ENCODE results near the gene CYCS.

CYCS gene

DNA sequence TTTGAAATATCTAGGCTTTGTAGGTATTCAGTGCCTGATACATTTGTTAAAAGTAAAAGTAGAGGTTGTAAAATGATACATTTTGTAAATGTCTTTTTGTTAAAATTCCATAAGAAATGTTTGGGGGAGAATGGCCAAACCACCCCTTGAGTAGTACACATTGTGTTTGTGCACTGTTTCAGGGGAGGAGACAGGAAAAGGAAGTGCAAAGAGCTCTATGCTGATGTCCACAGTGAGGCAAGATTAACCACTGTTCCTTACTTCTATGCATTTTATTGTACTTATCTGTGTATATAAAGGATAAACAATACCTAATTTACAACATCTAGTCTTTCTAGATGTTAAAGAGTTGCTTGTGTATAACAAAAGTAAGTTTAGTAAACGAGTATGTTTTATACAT is 7.4 kb upstream of the CYCS start:
- H3K36me3 ChIP-seq (ENCODE audit: insufficient read depth, low read length): no peaks in the 10 kb centered on the region
- no peak overlapping the region for H3K4me2 ChIP-seq (ENCODE audit: low read length)
- no peak overlapping the region for H3K4me3 ChIP-seq (ENCODE audit: low read depth, low read length, poor library complexity, severe bottlenecking)
- H2AFZ ChIP-seq (ENCODE audit: low read length): no peak overlapping the region; the same call in 1 of the 2 replicates
- H3K27me3 ChIP-seq (ENCODE audit: insufficient read depth, low read length): no peaks in the 10 kb centered on the region
- H3K9me3 ChIP-seq (ENCODE audit: low read length): no peaks in the 10 kb centered on the region
- H3K9ac ChIP-seq (ENCODE audit: low read length): no peak overlapping the region
- H4K20me1 ChIP-seq (ENCODE audit: insufficient read depth, low read length): no peaks in the 10 kb centered on the region
- TF ChIP-seq, protein P1, sequence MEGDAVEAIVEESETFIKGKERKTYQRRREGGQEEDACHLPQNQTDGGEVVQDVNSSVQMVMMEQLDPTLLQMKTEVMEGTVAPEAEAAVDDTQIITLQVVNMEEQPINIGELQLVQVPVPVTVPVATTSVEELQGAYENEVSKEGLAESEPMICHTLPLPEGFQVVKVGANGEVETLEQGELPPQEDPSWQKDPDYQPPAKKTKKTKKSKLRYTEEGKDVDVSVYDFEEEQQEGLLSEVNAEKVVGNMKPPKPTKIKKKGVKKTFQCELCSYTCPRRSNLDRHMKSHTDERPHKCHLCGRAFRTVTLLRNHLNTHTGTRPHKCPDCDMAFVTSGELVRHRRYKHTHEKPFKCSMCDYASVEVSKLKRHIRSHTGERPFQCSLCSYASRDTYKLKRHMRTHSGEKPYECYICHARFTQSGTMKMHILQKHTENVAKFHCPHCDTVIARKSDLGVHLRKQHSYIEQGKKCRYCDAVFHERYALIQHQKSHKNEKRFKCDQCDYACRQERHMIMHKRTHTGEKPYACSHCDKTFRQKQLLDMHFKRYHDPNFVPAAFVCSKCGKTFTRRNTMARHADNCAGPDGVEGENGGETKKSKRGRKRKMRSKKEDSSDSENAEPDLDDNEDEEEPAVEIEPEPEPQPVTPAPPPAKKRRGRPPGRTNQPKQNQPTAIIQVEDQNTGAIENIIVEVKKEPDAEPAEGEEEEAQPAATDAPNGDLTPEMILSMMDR (IDR thresholded peaks at IDR 0.05; ENCODE audit: low read length): no peak
- no peak for TF ChIP-seq EZH2 (IDR thresholded peaks at IDR 0.05; ENCODE audit: borderline replicate concordance, low read length)
- H3K79me2 ChIP-seq (ENCODE audit: insufficient read depth, low read length): no peaks in the 10 kb centered on the region
- H3K4me1 ChIP-seq (ENCODE audit: insufficient read depth, low read length, severe bottlenecking): peaks cover 10% of the 10 kb centered on the region
- no peak overlapping the region for H3K27ac ChIP-seq (ENCODE audit: low read depth, low read length, poor library complexity, severe bottlenecking)
- H3F3A ChIP-seq (ENCODE audit: insufficient read depth, low read length): no peaks in the 10 kb centered on the region
- no peaks in the 10 kb centered on the region for H3K9me2 ChIP-seq (ENCODE audit: low read depth, low read length)

DNA sequence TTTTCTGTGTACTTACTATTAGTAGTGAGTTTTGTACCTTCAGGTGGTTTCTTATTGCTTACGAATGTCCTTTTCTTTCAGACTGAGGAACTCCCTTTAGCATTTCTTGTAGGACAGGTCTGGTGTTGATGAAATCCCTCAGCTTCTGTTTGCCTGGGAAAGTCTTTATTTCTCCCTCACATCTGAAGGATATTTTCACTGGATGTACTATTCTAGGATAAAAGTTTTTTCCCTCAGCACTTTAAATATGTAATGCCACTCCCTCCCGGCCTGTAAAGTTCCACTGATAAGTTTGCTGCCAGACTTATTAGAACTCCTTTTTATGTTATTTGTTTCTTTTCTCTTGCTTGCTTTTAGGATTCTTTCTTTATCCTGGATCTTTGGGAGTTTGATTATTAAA is 1.7 kb upstream of the CYCS start:
- H2AFZ ChIP-seq (ENCODE audit: low read length): no peak overlapping the region

DNA sequence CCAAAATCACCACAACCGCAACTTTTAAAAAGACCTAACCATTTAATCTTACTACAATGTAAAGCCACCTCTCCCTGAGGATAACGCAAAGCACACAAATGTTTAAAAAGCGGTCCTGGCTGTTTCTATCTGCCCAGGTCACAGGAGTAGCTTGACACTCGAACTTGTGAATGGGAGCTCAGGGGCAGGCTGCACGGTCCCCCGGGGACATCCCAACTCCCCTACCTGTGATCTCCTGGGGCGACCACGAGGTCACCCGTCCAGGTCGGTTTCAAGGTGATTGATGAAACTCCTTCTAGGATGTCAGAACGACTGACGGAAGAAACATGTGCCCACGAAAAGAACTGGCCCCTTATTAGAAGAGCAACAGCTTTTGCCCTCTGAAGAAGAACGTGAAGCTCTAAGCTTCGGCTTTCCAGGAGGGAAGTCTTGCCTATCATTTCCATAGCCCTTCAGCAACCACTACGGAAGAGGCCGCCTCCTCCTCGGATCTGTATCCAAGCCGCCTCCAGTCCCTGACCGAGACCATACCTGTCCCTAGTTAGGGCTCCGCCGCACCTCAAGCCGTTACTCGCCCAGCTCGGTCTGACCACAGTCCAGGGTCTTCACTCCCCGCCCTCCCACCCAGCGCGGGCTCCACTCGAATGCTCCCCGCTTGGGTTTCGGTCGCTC is 459 bp downstream of the CYCS start:
- H3F3A ChIP-seq (ENCODE audit: insufficient read depth, low read length): no peaks in the 10 kb centered on the region
- peak overlapping the region; percentile 79 for H3K4me3 ChIP-seq (ENCODE audit: low read depth, low read length, poor library complexity, severe bottlenecking)
- H3K79me2 ChIP-seq (ENCODE audit: insufficient read depth, low read length): peaks cover 22% of the 10 kb centered on the region
- no peaks in the 10 kb centered on the region for H3K9me2 ChIP-seq (ENCODE audit: low read depth, low read length)
- no peak overlapping the region for H2AFZ ChIP-seq (ENCODE audit: low read length)
- H3K4me2 ChIP-seq (ENCODE audit: low read length): peak overlapping the region; percentile 87
- no peaks in the 10 kb centered on the region for H4K20me1 ChIP-seq (ENCODE audit: insufficient read depth, low read length)
- peak overlapping the region; percentile 86 for H3K9ac ChIP-seq (ENCODE audit: low read length)
- peak overlapping the region; percentile 44 for H3K27ac ChIP-seq (ENCODE audit: low read depth, low read length, poor library complexity, severe bottlenecking)
- H3K4me1 ChIP-seq (ENCODE audit: insufficient read depth, low read length, severe bottlenecking): peaks cover 31% of the 10 kb centered on the region
- H3K9me3 ChIP-seq (ENCODE audit: low read length): no peaks in the 10 kb centered on the region
- no peaks in the 10 kb centered on the region for H3K27me3 ChIP-seq (ENCODE audit: insufficient read depth, low read length)
- peaks cover 46% of the 10 kb centered on the region for H3K36me3 ChIP-seq (ENCODE audit: insufficient read depth, low read length)
- TF ChIP-seq EZH2 (IDR thresholded peaks at IDR 0.05; ENCODE audit: borderline replicate concordance, low read length): no peak
- TF ChIP-seq, protein P1 (IDR thresholded peaks at IDR 0.05; ENCODE audit: low read length): no peak

More for the DNA sequence above, 1.7 kb upstream of the CYCS start:
- no peaks in the 10 kb centered on the region for H3F3A ChIP-seq (ENCODE audit: insufficient read depth, low read length)
- peaks cover 24% of the 10 kb centered on the region for H3K4me1 ChIP-seq (ENCODE audit: insufficient read depth, low read length, severe bottlenecking)
- no peaks in the 10 kb centered on the region for H3K9me3 ChIP-seq (ENCODE audit: low read length)
- H3K4me3 ChIP-seq (ENCODE audit: low read depth, low read length, poor library complexity, severe bottlenecking): no peak overlapping the region
- no peaks in the 10 kb centered on the region for H3K9me2 ChIP-seq (ENCODE audit: low read depth, low read length)
- no peak overlapping the region for H3K27ac ChIP-seq (ENCODE audit: low read depth, low read length, poor library complexity, severe bottlenecking)
- no peaks in the 10 kb centered on the region for H4K20me1 ChIP-seq (ENCODE audit: insufficient read depth, low read length)
- no peak overlapping the region for H3K4me2 ChIP-seq (ENCODE audit: low read length)
- no peaks in the 10 kb centered on the region for H3K27me3 ChIP-seq (ENCODE audit: insufficient read depth, low read length)
- peaks cover 25% of the 10 kb centered on the region for H3K36me3 ChIP-seq (ENCODE audit: insufficient read depth, low read length)
- H3K9ac ChIP-seq (ENCODE audit: low read length): no peak overlapping the region
- TF ChIP-seq, protein P1 (IDR thresholded peaks at IDR 0.05; ENCODE audit: low read length): no peak
- peaks cover 21% of the 10 kb centered on the region for H3K79me2 ChIP-seq (ENCODE audit: insufficient read depth, low read length)
